Stimulated activated CD4-positive, alpha-beta T cell treated with anti-CD3 and anti-CD28 coated beads, Interleukin-15, amount 100 ng/mL, for 24 hours (primary cell): ENCODE measurements around the gene STXBP1.
A peak's percentile ranks its signal among the peaks of the same experiment; 100 is the strongest.
"Not testable (repeated sequence)": the region's sequence is repeated elsewhere in the genome, so short reads cannot be mapped to it uniquely, and the experiment has no call there.

ENCODE experiments used
- DNase-seq: peaks from one replicate; pipeline ENCODE4 v3.0.0-alpha.2; 2020

Gene STXBP1

DNA sequence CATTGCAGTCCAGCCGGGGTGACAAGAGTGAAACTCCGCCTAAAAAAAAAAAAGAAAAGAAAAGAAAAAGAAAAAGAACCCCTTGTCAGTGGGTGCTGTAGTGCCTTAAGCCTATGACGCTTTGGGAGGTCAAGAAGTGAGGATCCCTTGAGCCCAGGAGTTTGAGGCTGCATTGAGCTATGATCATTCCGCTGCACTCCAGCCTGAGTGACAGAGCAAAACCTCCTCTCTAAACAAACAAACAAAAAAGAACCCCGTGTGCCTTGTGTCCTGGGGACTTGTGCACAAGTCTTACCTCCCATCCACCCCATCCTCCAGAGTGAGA is 33.5 kb upstream of the STXBP1 start:
- DNase-seq = no peak

DNA sequence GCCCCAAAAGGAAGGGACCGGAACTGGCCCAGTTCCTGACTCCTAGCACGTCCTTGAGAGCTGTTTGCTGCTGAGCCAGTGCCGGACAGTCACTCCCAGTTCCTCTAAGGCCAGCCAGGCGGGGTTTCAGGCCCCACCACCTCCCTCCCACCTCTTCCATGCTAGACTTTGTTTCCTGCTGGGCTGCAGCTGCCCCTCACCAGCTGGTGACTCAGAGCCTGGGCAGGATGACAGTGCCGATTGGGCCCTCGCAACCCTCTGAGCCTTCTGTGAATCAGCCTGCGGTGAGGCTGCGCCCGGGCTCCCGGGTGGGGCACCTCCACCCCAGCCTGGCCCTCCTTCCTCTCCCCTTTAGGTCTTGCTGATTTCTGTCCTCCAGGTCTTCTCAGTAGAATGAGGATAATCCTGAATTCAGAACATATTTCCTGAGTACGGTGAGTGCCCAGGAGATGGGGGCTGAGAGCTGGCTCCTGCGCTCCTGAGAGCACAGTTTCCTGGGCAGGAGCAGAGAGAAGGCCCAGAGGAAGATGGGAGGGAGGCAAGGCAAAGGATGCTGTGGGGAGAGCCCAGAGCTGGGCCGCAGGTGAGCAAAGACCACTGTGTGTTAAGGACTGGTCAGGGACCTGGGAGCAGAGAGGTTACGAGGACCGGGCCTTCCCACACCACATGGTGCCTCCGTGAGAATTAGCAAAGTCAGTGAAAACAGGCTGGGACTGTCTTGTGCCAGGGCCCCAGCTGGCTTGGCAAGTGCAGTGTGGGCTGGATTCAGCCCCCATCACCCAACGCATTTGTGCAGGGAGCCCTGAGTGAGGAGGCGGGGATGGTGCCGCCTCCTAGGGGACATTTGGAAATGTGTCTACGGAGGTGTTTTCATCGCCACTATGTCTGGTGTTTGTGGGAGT is 32.9 kb upstream of the STXBP1 start:
- DNase-seq = peak; percentile 86

DNA sequence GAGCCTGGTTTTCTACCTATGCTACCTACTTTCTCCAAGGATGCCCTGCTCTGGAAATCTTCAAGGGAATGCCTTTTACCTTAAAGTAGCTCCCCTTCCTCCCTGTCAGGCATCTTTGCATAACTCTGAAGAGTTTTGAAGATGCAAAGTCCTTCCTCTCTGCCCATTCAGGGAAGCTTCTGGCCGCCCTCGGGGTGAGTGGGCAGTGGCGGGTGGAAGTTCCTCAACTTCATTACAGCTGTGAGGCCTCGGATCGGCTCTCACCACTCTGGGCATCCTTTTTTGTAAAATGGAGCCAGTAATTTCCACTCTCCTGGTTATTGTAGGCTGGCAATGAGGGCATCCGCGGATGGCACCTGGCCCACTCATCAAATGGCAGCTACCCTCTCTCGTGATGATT is 31.7 kb upstream of the STXBP1 start:
- DNase-seq = no peak

DNA sequence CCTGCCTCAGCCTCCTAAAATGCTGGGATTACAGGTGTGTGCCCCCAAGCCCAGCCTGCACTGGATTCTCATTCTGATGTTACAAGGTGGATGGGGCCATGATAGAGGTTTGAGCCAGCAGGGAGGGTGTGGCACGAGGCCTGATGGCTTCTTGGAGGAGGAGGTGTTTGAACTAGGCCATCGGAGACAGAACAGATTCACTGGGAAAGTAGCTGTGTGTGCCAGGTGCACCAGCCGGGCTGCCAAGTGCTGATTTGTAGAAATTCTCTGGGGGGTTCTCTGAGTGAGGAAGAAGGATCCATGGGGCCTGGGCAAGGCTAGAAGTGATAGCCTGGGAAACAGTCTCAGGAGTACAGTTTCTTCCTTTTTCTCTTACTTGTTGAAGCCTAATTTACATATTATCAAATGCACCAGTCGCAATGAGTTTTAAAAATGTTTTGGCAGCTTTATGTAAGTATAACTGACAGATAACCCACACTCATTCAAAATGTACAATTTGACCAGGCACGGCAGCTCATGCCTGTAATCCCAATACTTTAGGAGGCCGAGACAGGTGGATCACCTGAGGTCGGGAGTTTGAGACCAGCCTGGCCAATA is 31.1 kb upstream of the STXBP1 start:
- no peak for DNase-seq

DNA sequence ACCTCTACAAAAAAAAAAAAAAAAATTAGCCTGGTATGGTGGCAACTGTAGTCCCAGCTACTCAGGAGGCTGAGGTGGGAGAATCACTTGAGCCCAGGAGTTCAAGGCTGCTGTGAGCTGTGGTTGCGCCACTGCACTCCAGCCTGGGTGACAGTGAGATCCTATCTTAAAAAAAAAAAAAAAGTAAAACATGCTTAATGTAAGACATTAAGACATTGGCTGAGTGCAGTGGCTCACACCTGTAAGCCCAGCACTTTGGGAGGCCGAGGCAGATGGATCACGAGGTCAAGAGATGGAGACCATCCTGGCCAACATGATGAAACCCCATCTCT is 27.6 kb upstream of the STXBP1 start:
- not testable (repeated sequence) for DNase-seq

DNA sequence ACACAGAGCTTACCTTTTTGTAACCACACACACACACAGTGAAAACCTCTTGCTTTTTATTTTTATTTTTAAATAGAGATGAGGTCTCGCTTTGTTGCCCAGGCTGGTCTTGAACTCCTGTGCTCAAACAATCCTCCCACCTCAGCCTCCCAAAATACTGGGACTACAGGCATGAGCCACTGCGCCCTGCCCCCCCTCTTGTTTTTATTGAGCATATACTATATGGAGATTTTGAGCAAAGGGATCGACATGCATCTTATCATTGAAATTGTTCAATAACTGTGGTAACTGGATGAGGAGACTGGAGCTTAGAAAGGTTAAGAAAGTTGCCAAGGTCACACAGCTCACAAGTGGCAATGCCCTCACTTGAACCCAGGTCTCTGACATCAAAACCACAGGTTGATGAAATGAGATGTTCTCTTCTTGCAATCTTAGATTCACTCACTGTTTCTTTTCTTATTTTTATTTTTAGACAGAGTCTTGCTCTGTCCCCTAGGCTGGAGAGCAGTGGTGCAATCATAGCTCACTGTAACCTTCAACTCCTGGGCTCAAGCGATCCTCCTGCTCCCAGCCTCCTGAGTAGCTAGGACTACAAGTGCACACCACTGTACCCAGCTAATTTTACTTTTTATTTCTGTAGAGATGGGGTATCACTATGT is 26.8 kb upstream of the STXBP1 start:
- no peak for DNase-seq

DNA sequence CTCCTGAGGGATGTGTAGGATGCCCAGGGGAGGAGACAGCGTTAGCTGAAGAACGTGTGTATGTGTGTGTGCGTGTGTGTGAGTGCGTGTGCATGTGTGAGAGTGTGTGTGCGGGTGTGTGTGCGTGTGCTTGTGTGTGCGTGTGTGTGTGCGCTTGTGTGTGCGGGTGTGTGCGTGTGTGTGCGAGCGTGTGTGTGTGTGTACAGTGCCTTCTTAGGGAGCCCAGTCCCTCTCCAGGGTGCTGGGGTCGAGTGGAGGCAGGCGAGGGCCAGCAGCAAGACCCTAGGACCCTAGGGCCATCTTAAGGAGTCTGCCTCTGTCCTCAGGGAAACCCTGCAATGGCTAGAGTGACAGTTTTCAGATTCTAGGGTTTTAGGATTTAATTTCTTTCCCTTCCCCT is 26.0 kb upstream of the STXBP1 start:
- DNase-seq = no peak

DNA sequence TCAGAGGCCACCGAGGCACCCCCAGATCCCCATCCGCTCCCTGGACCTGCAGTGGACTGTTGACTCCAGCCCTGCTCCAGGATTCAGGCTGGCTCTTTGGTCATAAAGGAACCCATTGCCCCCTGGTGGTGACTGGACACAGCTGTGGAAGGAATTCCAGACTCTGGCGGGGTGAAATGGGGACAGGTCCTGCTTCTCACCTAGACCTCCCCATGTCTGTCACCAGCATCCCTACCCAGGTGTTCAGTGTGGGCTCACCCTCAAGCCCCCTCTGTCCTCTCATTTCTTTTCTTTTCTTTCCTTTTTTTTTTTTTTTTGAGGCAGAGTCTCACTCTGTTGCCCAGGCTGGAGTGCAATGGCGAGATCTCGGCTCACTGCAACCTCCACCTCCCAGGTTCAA is 25.5 kb upstream of the STXBP1 start:
- DNase-seq = peak; percentile 73

DNA sequence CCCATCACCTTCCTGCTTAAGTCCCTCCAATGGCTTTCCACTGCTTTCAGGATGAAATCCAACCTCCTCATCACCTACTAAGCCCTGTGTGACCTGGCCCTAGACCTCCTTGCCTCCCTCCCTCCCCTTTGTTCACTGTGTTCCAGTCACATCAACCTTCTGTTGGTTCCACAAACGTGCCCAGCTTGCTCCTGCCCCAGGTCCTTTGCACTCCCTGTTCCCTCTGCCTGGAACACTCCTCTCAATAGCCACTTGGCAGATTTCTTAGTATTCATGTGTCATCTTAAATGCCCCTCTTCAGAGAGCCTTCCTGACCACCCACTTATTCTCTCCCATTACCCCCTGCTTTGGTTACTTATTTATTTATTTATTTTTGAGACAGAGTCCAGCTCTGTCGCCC is 24.1 kb upstream of the STXBP1 start:
- no peak for DNase-seq

DNA sequence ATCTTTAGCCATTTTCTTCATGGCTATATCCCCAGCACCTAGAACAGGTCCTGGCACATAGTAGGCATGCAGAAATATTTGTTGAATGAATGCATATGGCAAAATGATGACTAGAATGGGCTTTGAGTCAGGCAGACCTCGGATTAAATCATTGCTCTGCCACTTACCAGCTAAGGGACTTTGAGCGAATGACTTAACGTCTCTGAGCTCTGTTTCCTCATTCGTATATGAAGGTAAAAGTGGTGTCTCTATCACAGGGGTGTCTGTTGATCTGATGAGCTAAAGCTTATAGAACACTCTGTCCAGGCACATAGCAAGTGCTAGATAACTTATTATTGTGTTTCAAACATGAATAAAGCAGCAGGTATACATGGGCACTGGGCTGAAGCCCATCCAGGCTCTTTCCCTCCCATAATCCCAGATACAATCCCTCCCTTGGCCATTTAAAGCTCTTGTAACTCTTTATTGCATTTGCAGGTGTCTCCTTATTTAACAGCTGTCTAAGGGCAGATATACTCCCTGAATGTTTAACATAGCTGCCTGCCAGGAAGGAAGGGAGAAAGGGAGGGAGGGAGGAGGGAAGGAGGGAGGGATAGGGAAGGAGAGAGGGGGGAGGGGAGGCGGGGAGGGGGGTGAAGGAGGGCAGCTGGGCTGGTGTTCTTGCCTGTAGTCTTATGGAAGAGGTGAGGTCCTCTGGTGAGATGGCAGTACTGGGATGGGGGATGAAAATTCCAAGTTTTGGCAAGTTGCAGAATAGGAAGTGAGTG is 23.2 kb upstream of the STXBP1 start:
- no peak for DNase-seq

DNA sequence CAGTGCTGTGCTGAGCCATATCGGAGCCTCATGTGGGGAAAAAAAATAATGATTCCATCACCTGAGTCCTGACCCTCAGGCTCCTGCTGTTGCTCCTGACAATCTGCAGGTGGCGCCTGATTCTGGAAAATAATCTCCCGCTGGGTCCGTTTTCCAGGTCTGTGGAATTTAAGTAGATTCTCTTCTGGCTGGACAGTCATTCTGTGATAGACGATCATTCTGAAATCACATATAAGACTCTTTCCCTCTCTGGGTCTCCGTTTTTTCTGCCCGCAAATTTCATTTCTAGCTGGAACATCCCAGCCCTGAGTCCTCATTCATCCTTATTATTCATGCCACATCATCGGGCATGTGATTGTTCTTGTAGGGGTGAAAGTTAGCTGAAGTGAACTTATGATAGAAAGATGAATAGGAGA is 22.1 kb upstream of the STXBP1 start:
- peak; percentile 51 for DNase-seq

DNA sequence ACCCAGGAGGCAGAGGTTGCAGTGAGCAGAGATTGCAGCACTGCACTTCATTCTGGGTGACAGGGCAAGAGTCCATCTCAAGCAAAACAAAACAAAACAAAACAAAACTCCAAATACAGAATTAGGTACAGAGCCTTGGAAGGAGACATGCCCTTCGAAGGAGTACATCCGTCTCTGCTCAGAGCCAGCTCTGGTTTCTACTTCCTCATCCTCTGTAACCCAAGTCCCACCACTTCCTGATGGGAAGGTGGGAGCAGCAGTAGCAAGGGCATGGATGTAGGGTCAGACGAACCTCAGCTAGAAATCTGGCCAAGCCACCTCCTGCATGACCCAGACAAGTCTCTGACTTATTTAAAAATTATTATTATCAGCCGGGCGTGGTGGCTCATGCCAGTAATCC is 16.5 kb upstream of the STXBP1 start:
- DNase-seq = no peak

DNA sequence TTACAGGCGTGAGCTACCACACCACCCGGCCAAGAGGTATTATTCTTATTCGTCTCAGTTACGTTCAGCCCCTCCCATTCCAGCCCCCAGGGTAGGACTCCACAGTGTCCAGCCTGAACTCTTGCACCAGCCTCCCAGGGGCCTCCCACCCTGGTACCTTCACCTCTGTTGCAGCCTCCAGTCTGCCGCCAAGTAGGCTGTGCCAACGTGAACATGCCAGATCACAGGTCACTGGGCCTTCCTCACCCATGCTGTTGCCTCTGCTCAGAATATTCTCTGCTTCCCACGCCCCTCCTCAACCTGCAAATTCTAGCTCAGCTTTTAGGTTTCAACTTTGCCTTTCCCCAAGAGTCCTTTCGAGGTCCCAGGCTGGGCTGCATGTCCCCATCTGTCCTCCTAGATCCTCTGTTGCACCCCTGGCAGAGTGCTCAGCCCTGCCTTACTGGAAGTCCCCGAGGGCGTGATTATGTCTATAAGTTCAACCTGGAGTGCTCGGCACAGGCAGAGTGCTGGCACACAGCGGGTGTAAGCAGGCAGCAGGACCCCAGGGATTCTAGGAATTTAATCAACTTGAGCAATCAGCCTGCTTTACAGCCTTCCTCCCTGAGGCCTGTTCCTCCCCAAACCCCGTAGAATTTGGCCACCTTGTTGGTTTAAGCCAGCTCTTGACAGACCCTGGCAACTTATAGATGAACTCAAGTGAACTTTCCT is 13.1 kb upstream of the STXBP1 start:
- DNase-seq = no peak

DNA sequence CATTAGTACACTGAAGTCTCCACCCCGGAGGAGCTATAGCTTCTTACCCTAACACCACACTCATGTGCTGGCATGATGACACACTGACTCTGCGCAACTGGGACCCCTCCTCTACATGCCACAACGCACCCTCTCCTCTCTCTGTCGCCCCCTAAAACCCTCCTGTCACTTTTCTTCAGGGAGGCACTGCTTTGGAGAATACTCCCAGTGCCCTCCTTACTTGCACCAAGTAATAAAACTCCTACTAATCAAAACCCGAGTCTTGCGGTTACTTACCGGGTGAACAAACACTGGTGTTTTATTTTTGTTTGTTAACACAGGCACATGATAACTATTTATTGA is 12.6 kb upstream of the STXBP1 start:
- no peak for DNase-seq

DNA sequence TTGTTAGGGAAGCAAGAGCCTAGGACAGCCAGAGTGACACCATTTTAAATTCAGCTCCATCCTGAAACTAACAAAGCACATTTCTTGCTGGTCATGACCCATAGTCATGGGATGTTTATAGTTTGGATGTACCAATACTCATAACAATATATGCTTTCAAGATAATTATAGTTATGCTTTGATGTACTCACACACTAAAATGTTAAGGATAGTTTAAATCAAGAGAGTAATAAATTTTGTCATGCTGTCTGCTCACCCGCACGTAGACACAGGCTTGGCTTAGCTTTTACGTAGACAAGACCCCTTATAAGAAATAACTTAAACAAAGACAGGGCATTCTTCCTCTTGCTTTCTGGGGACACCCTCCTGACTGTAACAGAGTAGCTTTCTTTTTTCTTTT is 8.9 kb upstream of the STXBP1 start:
- no peak for DNase-seq

DNA sequence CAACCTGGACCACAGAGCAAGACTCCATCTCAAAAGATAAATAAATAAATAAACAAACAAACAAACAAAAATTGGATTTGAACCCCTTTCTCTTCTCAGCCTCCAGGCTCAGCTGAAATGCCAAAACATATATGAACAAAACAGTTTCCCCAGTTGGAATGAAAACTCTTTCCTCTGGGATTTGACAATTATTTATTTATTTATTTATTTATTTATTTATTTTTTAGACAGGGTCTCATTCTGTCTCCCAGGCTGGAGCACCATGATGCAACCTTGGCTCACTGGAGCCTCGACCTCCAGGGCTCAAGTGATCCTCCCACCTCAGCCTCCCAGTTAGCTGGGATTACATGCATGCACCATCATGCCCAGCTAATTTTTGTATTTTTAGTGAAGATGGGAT is 6.0 kb upstream of the STXBP1 start:
- no peak for DNase-seq

DNA sequence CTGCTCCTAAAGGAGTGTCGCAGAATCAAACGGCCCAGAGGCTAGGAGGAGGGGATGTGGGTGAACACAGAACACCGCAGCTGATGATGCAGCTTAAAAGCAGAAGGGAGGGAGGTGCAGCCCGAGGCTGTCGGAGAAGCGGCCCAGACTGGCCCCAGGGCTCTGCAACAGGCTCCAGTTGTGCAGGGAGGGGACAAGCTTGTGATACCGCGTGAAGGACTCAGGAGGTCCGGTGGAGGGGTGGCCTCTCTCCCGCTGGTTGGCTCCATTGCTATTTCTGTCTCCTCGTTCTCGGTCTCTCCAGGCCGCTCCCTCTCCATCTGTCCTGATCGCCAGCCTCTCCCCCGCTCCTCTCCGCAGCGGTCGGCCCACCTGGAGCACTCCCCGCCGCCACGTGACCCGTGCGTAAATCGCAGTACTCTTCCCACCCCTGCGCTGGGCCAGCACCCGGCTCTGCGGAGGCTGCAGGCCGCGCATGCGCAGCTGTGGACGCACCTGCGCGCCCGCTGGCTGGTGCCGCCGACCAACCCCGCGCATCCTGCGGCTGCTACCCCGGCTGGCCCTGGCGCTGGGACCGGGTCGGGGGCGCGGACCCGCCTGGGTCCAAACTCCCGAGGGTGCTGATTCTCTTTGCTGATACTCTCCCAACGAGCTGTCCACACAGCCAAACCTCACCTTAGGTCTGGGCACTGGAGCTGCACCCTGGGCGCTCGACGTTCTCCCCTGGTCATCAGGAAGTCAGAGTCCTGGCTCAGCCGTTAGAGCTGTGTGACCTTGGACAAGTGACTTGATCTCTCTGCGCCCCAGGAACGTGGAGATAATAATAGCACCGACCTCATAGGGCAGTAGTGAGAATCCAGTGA is 3.7 kb upstream of the STXBP1 start:
- DNase-seq = peak; percentile 89

DNA sequence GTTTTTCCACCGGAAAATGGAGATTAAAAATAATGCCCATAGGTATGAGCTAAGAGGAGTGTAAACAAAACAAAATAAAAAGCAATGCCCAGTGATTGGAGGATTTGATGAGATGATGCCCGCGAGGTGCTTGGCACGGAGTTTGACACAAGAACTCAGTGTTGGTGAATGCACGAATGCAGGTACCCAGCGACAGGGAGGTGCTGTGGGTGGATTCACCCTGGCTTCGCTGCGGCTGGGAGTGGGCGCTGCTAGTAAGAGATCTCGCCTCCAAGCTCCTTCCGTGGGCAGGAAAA is 526 bp upstream of the STXBP1 start:
- DNase-seq = no peak

DNA sequence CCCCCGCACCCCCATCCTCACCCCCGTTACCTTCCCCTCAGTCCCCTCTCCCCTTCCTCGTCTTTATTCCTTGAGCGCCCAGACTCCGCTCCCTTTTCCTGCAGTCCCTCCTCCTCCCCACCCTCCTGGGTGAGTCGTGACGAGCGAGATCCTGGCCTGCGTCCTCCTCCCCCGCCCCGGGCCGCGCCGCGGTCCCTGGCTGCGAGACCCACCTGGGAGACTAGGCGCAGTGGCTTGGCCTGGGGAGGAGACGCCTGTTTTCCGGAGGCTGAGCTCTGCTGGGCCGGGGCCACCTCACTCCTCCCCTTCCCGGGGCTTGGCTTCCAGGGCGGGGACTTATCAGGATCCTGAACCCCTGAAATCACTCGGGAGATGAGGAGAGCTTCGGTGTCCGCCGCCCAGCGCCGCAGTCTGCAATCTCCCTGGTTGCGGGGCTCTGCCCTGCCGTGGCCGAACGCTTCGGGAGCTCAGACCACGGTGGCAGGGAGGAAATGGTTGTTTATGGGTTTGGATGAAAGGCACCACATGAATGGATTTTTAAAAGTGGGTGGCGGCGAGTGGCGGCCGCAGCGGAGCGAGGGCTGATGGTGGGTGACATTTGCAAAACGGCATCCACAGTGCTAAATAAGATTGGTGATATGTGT is 984 bp downstream of the STXBP1 start:
- peak; percentile 64 for DNase-seq

DNA sequence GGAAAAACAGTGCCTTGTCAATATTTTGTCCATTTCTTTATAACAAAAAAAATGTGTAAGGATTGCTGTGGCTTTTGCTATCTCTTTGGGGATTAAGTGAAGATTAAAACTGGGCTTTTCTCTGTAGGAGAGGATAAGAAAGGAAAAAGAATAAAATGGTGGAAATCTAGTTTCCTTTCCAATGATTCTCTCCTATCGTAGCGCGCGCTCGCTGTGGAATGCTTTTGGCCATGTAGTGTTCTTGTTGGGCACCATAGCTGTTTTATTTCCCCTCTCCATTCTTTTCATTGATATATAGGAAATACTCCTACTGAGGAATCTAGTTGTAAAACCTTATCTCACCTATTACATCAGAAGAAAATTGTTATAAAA is 1.5 kb downstream of the STXBP1 start:
- DNase-seq = no peak

DNA sequence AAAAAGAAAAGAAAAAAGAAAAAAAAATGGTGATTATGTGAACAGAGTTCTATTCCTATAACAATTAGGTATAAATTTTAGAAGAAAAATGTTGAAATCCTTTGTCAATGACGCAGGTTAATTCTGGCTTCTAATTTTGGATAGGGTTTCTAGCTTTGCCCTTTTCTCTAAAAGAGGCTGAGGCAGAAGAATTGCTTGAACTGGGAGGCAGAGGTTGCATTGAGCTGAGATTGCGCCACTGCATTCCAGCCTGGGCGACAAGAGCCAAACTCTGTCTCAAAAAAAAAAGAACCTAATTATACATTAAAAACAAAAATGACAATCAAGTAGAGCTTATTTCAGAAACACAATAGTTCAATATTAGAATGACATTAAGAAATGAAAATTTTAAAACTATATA is 2.9 kb downstream of the STXBP1 start:
- no peak for DNase-seq
